Thyroid gland (tissue), 4 donors: ENCODE data around the gene MTIF3. TPM values are rescaled to one million over a fixed set of nuclear protein-coding genes. Genes with fewer than 3 reads are reported as not detected.
A peak's percentile ranks its signal among the peaks of the same experiment; 100 is the strongest.

Experiments
- DNase-seq, 2 donors: peaks; one replicate each; pipeline ENCODE4 v3.0.0-alpha.2; 2019
- H3K27ac ChIP-seq, 3 donors: fragments of 200-600 bp; sonication (generic); 1 replicate in 2 of 3; 2 replicates in 1 of 3; pipeline ENCODE4 v1.5.1; 2016 to 2019; ENCODE audit warnings: mild to moderate bottlenecking in 1 of 3, moderate library complexity in 1 of 3
- H3K27me3 ChIP-seq: fragments of 200-600 bp; sonication (generic); one replicate; pipeline ENCODE4 v1.5.1; 2019
- H3K36me3 ChIP-seq, 2 donors: fragments of 200-600 bp; sonication (generic); one replicate each; pipeline ENCODE4 v1.5.1; 2016 to 2019
- H3K4me1 ChIP-seq, 2 donors: fragments of 200-600 bp; sonication (generic); one replicate each; pipeline ENCODE4 v1.5.1; 2017 to 2019
- H3K4me3 ChIP-seq, 3 donors: fragments of 200-600 bp; sonication (generic); replicated peaks in 1 of 3; 1 replicate in 2 of 3; 2 replicates in 1 of 3; pipeline ENCODE4 v1.5.1; 2016; ENCODE audit warnings: mild to moderate bottlenecking in 1 of 3
- H3K9me3 ChIP-seq: fragments of 200-600 bp; sonication (generic); one replicate; pipeline ENCODE4 v1.5.1; 2017
- CTCF ChIP-seq, 6 experiments: fragments of 200-600 bp in 3 of 6; fragments of 450-650 bp in 3 of 6; sonication (generic) in 3 of 6; IDR thresholded peaks; one replicate each; pipeline ENCODE4 v1.5.1; 2016 to 2019; ENCODE audit warnings: antibody characterized with exemption in 6 of 6, mild to moderate bottlenecking in 2 of 6, inconsistent platforms in 1 of 6, moderate library complexity in 1 of 6
- POLR2A ChIP-seq, 2 donors: fragments of 450-650 bp; IDR thresholded peaks; one replicate each; pipeline ENCODE4 v1.6.1; 2017; ENCODE audit warnings: antibody characterized with exemption in 2 of 2, mild to moderate bottlenecking in 2 of 2, moderate library complexity in 1 of 2
- WGBS, 2 donors: methylation state at CpG; one replicate each; pipeline ENCODE4 v1.1.5; 2017; 5-methylcytosine and 5-hydroxymethylcytosine counted together
- intact Hi-C: fragments of 100-400 bp; cut with DNase I; formaldehyde crosslinking; loops from one replicate; pipeline ENCODE4 v1.15.1; 2023
- total RNA-seq, 4 donors: library from RNA; depleted of rRNA; stranded (reverse); fragments of >200 nt; gene quantifications; one replicate each; pipeline ENCODE4 v1.2.3, GENCODE V29; 2016

MTIF3 gene
- total RNA-seq, 4 donors from 2014 or later: 36.4 to 68.2 (median 54.8) TPM

GRCh38 chr13:27408074-27408473 lies 42.3 kb downstream of the MTIF3 start:
- H3K36me3 ChIP-seq: no peaks in the 10 kb centered on the region
- H3K27me3 ChIP-seq: no peaks in the 10 kb centered on the region
- intact Hi-C loops: no loop called here
- no peak for DNase-seq
- TF ChIP-seq POLR2A (IDR thresholded peaks at IDR 0.05): no peak
- TF ChIP-seq CTCF (IDR thresholded peaks at IDR 0.05): no peak
- H3K9me3 ChIP-seq: no peaks in the 10 kb centered on the region
- peaks cover 0 to 8% of the 10 kb centered on the region in 2 donors for H3K4me1 ChIP-seq
- H3K27ac ChIP-seq: no peak overlapping the region
- no peak overlapping the region for H3K4me3 ChIP-seq
- 61 to 65% methylated on average over 4 of the region's 4 CpGs for WGBS, 2 donors

- 38 to 52% methylated on average over 12 of the region's 12 CpGs for WGBS, 2 donors
- H3K27ac ChIP-seq: no peak overlapping the region
- H3K4me1 ChIP-seq: peaks cover 0 to 10% of the 10 kb centered on the region in 2 donors
- no peaks in the 10 kb centered on the region for H3K27me3 ChIP-seq
- TF ChIP-seq POLR2A (IDR thresholded peaks at IDR 0.05): no peak
- TF ChIP-seq CTCF (IDR thresholded peaks at IDR 0.05): peak in 4 of 6 experiments; percentile 19 to 52 (median 50)
- DNase-seq: peak; percentile 10 to 18
- H3K4me3 ChIP-seq: no peak overlapping the region
- no peaks in the 10 kb centered on the region for H3K9me3 ChIP-seq
- intact Hi-C loops: no loop called here
- no peaks in the 10 kb centered on the region for H3K36me3 ChIP-seq
Observed at GRCh38 chr13:27406178-27406939, 44.0 kb downstream of the MTIF3 start.

GRCh38 chr13:27405546-27406134 lies 44.7 kb downstream of the MTIF3 start:
- DNase-seq: no peak
- Histone ChIP-seq H3K4me3 (no peak overlapping the region), H3K27me3 (no peaks in the 10 kb centered on the region), H3K27ac (no peak overlapping the region), H3K36me3 (no peaks in the 10 kb centered on the region), H3K9me3 (no peaks in the 10 kb centered on the region), H3K4me1 (peaks cover 0 to 10% of the 10 kb centered on the region in 2 donors)
- intact Hi-C loops: no loop called here
- no peak for TF ChIP-seq CTCF (IDR thresholded peaks at IDR 0.05)
- TF ChIP-seq POLR2A (IDR thresholded peaks at IDR 0.05): no peak
- 71 to 81% methylated on average over 5 of the region's 5 CpGs for WGBS, 2 donors

- no peak overlapping the region for H3K27ac ChIP-seq
- H3K4me1 ChIP-seq: peaks cover 0 to 10% of the 10 kb centered on the region in 2 donors
- WGBS, 2 donors: 91 to 94% methylated on average over 17 of the region's 17 CpGs
- H3K27me3 ChIP-seq: no peaks in the 10 kb centered on the region
- H3K36me3 ChIP-seq: no peaks in the 10 kb centered on the region
- no peaks in the 10 kb centered on the region for H3K9me3 ChIP-seq
- TF ChIP-seq POLR2A (IDR thresholded peaks at IDR 0.05) (no peak), CTCF (IDR thresholded peaks at IDR 0.05) (no peak)
- no peak overlapping the region for H3K4me3 ChIP-seq
- intact Hi-C loops: no loop called here
- DNase-seq: no peak
Observed at GRCh38 chr13:27404680-27405079, 45.7 kb downstream of the MTIF3 start.
